T follicular helper cell (primary cell): Measurements from ENCODE around the gene HPS1.
A peak's percentile ranks its signal among the peaks of the same experiment; 100 is the strongest.

Experiments used
- DNase-seq: peaks from one replicate; pipeline ENCODE4 v3.0.0-alpha.2; 2020; ENCODE audit warnings: low read depth
- total RNA-seq, 2 experiments: gene quantifications; one replicate each; lab custom pipeline; 2026; lab: John Stamatoyannopoulos, UW

HPS1 gene
- total RNA-seq: 21.2 to 38.8 reads per million in 2 experiments

DNA sequence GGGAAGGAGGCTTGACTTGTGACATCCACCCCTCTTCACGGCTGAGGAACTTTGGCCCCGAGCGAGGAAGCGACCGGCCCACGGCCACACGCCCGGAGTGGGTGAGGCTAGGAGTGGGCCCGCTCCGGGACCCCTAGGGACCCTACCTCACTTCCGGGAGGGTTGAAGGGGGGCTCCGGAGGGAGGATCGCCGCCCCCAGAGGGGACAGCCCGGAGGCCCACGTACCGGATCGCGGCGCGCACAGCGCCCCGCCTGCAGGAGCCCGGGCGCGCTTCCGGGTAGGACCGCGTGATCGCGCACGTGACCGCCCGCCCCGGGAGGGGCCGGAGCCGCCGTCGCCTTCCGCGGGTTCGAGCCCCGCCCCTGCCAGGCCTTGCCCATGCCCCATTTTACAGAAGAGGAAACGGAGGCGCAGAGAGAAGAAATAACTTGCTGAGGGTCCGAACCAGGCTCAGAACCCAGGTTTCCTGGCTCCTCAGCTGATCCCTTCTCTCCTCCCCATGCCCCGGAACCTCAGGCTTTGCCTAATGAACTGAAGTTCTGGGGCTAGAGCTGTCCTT lies at the start of gene HPS1:
HPS1 (minus strand) TSS at position 275 of the 561 bp plus-strand sequence. CDS start 3,695 bp downstream, outside the sequence.
- peak; percentile 59 for DNase-seq

DNA sequence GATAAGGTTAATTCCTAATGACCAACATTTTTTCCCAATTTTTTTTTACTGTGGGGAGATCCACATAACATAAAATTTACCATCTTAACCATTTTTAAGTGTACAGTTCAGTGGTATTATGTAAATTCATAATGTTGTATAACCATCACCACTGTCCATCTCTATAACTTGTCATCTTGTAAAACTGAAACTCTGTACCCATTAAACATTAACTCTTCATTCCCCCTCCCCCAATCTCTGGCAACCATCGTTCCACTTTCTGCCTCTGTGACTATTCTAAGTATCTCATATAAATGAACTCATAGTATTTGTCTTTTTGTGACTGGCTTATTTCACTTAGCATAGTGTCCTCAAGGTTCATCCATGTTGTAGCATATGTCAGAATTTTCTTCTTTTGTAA lies 46.0 kb upstream of the HPS1 start:
- DNase-seq: no peak

DNA sequence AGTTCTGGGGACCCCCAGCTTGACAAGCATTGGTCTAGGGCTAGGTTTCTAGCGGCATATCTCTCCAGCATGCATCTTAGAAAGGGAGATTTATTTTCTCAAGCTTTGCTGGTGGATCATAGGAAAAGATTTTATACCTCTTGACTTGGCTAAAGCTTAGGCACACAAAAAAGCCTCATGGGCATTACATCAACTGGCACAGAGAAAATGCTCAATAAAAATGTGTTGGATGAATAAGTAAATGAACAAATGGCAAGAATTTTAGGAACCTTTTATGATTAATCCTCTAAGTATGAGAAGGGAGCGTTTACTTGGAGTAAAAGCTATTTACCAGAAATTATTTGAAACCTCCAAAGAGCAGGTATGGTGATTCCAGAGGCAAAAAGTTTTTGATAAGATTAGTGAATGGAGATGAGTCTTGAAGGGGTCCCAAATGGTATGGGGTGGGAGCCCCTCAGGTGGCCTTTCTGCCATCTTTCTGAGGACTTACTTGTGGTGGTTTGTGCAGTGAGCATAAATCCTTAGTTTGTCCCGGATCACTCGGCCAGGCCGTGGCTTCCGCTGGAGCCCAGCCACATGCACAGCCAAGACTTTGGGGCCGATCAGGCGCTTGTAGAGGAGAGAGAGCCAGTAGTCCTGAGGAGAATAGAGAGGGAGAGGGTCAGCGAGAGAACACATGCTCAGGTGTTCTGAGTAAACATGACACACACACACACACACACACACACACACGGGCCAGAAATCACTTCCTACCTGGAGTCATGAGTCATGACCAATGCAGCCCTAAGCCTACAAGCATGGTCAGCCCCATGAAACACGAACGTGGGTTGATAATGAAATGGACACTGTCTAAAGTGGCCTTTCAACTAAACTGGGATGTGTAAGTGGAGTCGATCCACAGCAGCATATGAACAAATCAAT lies 43.1 kb upstream of the HPS1 start:
- no peak for DNase-seq

DNA sequence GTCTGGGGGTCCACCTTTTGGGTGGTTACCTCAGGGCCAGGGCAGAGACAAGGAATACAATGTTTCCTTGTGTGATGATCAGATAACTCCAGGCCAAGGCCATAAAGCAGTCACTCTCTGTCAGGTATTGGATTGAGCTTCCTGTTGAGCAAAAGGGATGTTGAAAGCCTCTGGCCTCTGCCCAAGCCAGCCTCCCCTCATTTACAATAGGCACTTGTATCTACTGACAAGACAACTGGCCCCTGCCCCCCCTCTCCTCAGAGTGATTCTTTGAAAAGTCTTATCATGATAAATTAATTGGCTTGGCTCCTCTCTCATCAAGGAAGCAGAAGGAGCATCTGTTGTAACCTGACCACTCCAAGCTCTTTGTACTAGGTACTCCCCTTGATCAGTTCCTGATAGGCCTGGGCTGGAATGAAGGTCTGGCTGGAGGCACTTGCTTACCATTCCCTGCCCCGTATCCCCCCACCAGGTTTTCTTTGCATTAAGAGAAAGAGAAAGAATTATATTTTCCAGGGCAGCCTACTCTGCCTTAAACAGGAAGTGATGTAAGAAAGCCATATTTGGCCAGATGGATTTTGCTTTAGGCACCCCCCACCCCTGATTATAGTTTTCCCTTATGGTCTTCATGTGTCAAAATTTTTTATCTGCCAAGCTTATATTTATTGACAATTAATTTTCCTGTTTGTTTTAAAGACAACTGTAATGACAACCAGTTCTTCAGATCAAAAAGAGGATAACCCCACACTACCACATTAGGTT lies 42.1 kb upstream of the HPS1 start:
- DNase-seq: no peak

DNA sequence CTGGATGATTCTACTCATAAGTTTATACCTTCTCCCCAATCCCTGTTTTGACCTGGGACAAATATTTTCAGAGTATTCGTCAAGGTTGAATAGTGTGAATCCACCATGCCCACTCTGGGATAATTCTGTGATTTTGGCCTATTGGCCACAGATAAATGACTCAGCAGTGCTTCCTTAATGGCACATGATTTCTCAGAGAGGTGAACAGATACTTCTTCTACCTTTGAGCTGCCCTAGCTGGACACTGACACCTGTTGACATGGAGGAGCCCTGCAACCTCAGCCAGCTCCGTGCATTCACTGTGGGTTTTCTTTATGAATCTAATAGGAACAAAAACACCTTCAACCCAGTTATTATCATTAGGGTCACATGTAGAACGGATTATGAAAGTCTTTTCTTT lies 40.9 kb upstream of the HPS1 start:
- DNase-seq: no peak

DNA sequence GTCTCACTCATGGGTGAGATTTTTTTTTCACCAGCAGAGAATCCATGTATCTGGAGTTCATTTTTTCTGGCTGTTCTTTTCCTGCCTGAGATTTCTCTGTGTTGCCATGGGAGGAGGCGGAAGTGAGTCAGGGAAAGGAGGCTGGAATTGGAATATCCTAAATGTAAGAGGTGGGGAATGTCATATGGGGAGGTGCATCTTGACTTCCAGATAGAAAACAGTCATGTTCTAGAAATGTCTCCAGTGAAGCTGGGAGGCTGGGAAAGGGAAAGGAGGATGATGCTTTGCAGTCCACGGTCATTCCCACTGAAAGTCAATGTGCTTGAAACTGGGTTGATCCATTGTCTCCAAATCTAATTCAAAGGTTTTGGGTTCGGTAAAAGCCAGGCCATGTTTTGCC lies 39.7 kb upstream of the HPS1 start:
- no peak for DNase-seq

DNA sequence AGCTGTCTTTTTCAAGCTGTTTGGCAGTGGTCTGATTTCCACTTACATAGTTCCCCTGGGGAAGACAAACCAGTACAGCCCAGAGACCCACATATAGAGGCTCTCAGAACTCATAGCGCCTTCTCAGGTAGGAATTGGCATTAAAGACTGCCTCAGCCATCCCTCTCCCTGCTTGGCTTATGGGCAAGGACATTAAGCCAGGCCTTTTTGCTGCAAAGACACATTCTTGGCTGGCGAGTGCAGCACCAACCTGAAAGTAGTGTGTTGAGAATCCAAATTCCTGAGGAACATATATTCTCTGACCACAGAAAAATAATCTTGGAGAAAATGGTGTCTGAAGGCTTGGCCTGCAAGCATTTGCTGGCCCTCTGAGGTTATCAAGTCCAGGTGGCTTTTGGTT lies 39.2 kb upstream of the HPS1 start:
- DNase-seq: no peak

DNA sequence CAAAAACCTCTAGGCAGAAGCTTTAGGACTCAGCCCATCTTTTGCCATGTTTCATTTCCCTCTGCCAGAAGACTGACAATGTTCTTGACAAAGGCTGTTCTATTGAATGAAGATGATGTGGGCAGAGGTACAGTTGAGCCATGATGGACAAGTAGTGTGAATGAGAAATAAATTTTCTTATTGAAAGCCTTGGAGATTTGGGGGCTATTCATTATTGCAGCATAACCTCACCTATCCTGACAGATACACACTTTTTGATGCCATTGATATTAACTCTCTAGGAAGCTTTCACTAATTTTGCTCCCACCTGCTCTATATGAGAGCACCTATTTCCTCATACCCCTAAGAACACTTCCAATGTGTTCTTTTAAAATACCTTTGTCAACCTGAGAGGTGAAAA lies 36.9 kb upstream of the HPS1 start:
- no peak for DNase-seq

DNA sequence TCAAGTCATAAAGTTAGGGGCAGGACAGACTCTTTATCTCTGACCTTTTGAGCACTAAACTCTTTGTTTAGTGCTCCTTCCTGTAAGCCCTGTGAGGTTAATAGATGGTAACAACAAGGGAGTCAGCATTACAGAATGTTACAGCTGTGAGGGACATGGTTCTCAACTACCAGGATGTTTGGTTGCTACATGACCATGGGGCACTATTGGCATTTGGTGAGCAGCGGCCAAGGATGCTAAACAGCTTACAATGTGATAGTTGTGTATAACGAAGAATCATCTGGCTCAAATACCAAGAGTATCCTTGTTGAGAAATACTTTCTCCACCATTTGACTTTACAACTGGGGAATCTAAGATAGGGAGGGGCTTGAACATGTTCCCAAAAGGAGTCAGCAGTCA lies 35.4 kb upstream of the HPS1 start:
- DNase-seq: no peak

DNA sequence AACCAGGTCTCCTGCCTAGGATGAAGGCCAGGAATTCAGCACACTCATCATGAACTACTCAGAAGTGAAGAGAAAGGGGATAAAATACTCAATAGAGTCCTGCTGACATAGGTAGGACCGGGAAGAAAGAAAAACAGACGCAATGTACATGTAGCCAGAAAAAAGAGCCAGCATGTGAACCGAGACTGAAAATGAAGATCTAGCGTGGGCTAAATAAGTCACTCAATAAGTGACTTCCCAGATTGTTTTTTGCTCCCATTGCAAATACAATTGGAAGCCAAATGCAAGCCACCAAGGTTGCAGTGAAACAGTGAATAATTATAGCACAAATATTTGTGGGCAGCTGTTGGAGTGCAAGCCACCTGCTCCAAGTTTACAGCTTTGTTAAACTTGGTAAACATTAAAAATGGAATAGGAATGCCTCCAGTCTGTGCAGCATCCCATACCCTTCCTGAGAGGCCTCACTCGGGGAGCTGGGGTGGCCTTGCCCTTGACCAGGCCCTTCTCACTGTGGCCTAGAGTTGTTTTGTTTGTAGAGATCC lies 34.7 kb upstream of the HPS1 start:
- no peak for DNase-seq

DNA sequence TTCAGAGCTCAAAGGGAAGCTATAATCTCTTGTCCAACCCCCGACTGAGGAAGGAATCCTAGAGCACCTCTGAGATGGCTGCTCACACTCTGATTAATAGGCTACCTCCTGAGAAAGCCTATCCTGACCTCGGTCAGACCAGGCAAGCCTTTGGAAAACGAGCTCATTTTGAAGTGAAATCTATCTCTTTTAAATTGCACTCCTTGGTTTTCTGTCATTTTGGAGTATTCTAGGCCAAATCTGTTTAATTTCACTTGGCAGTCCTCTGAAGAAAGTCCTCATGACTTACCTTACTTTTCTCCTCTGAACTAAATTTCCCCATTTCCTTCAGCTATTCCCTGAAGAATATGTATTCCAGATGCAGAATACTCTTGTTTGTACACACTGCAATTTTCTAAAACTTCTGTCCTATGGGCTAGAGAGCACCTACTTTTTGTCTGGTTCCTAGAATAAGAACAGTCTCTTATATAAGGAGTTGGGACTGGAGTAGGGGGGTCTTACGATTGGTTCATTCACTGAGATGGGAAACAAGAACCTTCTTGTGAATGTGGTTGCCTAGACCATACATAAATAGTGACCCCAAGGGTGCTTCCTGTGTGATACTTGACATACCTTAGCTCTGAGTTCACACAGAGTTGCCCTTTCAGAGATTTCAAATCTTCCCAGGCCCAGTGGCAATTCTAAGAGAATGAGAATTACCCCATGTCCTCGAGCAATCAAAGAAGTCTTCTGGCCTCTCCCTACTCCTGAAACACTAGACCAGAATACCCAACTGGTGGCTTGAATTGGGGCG lies 31.9 kb upstream of the HPS1 start:
- DNase-seq: no peak

DNA sequence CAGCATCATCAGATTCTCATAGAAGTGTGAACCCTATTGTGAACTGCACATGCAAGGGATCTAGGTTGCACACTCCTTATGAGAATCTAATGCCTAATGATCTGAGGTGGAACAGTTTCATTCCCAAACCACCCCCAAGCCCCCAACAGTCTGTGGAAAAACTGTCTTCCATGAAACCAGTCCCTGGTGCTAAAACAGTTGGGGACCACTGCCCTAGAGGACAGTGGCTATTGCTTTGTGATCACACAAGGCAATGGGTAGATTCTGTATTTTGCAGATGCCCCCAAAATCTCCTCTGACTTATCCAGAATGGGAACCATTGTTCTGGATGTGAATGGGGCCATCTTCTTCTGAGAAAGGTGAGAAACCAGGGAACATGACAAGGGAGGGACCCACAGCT lies 31.1 kb upstream of the HPS1 start:
- DNase-seq: no peak

DNA sequence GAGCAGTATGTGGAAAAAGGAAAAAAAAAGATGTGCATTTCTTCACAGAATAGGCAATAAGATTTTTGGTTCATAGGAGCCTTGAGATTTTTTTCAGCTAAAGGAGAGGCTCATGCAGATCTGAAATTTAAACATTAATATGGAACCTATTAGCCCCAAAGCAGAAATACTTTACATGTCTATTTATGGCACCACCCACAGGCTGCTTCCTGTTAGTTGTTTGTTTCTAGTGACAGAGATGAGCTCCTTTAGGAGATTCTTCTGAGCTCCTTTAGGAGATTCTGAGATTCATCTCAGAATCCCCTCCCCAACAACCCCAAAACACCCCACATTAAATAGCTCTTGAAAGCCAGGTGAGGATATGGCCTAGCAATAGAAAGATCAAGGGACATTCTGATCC lies 27.9 kb upstream of the HPS1 start:
- no peak for DNase-seq

DNA sequence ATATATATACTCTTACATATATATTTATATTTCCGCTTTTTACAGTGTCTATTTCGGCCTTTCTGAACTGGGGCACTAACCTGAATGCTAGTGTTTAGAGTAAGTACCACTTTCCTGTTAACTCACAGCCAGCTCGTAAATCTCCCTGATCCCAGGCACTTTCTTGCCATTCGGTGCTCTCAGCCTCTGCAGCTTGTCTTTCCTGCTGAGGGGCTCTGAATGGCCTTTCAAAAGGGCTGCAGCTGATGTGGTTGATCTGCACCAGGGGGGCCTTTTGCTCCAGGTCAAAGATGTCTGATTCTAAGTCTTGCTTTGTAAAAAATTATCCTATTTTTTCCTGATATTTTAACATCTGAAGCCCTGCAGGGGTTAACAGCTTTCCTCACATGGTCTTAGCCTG lies 25.5 kb upstream of the HPS1 start:
- DNase-seq: no peak

DNA sequence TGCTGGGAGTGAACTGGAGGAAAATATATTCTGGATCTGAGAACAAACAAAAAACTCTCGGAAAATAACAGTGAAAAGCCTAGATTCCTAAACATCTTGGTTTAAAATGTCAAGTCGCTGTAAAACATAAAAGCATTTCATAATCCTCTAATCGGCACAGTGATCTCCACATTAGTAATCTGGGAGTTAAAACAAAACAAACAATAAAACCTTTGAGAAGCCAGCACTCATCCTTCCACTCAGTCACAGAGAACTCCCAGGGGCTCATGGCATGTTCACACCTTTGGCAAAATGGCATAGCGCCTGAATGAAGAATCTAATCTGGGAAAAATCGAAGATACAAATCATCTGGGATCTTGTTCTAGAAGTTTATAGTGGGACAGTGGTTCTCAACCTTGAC lies 24.1 kb upstream of the HPS1 start:
- no peak for DNase-seq

DNA sequence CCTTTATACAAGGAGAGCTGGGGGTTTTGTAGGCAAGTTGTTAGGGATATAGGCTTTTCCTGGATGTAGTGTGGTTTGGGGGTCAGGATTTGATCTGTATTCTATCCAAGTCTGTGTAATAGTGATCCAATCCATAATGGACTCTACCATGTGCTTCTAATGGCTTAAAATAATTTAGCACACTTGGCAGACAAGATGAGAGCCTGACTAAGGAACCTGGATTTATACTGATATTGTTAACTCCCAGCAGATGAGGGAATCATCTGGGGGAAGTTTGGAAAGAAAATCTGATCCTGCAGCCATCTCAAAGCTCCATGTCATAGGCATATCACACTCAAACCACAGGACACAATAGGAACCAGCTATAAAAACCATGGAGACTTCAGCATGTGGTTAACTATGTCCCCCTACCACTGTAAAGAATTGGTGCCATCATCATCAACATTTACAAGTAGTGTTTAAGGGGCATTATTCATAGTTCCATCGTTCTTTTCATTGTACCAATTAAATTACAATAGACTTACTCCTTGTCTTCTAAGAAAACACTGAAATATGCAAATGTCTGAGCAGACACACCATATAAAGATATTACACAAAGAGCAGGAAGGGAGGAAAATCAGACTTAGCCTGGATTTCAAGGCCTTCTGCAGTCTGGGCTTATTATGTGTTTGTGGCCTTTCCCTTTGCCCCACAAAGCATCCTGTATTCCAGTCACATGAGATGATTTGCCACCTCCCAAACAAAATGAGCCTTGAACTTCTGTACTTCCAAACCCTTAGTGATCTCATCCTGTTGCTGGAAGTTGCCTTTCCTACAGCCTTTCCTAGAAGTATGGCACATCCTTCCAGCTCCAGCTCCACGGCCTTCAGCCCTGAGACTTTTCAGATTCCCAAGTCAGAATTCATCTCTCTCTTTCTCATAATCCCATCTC lies 22.5 kb upstream of the HPS1 start:
- no peak for DNase-seq

DNA sequence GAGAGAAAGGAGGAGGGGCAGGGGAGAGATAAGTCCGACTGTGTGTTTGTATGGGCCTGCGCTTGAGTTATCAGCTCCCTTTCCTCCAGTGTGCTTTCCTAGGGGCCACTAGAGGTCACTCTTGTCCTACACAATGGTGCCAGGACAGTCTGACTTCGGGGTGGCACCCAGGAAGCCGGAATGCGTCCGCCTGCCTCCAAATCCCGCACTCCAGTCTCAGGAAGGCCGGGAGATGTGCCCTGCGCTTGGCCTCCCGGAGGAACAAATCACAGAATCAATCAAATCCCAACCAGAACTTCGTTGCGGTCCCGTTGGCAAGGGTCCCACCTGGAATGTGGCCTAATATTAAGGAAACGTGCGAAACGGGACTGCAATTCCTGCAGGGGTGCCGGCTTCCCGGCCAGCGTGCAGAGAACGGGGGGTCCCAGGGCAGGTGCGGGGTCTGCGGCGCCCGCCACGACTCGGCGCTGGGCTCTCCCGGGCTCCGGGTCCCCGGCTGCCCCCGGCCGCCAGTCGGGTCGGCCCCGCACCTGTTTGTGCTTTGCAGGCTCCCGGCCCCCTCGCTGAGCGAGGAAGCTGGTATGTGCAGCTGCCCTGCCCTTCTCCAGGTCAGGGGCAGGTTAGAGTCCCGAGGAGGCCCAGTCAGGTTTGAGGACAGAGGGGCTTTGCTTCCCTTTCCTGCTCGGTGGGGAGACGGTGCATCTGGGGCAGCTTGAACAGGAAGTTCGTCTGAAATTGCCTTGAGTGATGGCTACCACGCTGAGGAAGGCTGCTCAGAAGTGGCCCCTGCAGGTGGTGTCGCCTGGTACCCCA lies 21.0 kb upstream of the HPS1 start:
- DNase-seq: peak; percentile 48

DNA sequence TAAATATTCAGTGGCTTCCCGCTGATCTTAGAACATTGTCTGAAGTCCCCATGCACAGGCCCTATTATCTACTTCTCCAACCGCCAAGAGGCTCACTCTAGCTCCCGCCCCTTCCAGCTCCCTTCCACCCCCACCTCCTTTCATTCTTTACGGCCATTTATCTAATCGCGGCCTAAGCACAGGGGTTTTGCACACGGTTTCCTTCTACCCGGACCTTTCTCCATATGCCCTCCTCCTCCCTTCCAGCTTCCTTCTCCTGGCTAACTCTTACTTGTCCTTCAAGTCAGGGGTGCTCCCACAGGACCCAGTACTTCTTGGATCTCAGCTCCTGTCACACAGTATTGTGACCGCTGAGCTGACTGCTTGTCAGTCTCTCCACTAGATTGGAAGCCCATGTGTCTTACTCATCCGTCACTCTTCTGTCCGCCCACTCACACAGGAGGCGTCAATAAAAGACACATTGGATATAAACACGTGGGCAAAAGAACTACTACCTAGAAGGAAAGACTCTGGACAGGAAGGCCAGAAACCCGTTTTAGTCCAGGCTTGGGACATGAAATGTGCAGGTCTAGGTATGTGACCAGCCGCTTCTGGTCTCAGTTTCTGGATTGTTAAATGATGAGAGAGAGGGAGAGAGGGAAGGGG lies 20.2 kb upstream of the HPS1 start:
- no peak for DNase-seq

DNA sequence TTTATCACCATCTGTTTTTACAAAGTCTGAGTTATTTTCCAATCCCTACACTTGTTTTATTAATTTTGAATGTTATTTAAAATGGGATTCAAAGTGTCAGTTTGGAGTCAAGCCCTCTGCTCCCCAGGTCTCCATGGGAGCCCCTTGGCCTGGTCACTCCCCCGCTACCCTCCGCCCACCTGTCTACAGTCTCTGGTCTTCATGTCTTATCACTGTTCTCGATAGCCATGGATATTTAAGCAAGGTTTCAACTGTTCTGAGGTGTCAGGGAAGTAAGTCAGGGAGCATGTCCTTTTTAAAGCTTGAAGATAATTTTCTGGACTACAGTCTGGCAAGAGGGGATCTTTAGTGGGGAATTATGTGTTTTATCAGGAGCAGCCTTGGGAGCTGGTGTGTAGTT lies 19.1 kb upstream of the HPS1 start:
- no peak for DNase-seq
